Measurements from ENCODE around the gene SEC16B.
"Not testable (repeated sequence)": the region's sequence is repeated elsewhere in the genome, so short reads cannot be mapped to it uniquely, and the experiment has no call there.

Gene SEC16B, protein sequence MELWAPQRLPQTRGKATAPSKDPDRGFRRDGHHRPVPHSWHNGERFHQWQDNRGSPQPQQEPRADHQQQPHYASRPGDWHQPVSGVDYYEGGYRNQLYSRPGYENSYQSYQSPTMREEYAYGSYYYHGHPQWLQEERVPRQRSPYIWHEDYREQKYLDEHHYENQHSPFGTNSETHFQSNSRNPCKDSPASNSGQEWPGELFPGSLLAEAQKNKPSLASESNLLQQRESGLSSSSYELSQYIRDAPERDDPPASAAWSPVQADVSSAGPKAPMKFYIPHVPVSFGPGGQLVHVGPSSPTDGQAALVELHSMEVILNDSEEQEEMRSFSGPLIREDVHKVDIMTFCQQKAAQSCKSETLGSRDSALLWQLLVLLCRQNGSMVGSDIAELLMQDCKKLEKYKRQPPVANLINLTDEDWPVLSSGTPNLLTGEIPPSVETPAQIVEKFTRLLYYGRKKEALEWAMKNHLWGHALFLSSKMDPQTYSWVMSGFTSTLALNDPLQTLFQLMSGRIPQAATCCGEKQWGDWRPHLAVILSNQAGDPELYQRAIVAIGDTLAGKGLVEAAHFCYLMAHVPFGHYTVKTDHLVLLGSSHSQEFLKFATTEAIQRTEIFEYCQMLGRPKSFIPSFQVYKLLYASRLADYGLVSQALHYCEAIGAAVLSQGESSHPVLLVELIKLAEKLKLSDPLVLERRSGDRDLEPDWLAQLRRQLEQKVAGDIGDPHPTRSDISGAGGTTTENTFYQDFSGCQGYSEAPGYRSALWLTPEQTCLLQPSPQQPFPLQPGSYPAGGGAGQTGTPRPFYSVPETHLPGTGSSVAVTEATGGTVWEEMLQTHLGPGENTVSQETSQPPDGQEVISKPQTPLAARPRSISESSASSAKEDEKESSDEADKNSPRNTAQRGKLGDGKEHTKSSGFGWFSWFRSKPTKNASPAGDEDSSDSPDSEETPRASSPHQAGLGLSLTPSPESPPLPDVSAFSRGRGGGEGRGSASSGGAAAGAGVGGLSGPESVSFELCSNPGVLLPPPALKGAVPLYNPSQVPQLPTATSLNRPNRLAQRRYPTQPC

DNA sequence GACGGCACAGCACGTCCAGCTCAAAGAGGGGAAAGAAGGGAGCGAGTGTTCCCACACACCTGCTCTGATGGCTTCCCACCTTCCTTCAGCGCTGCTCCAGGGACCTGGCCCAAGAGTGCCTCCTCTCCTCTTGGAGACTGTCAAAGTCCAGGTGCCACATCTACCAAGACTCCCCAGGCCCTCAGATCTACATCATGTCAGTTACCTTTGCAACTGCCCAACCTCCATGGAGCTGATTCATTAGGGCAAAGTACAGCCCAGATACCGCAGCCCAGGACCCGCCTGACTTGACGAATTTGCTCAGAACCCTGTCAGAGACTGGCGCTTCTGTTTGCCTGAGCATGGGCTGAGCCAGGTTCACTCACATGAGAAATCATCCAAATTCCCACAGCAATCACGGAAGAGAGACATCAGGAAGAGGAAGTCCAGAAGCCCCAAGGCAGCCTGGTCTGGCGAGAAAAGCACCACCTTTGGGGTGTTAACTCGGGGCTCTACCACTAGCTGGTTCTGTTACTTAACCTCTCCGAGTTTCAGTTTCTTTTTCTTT, at the start of gene SEC16B:
SEC16B (minus strand) TSS at position 234 of the 547 bp plus-strand sequence. CDS start 2,077 bp downstream, outside the sequence.
- DNase-seq = no peak

DNA sequence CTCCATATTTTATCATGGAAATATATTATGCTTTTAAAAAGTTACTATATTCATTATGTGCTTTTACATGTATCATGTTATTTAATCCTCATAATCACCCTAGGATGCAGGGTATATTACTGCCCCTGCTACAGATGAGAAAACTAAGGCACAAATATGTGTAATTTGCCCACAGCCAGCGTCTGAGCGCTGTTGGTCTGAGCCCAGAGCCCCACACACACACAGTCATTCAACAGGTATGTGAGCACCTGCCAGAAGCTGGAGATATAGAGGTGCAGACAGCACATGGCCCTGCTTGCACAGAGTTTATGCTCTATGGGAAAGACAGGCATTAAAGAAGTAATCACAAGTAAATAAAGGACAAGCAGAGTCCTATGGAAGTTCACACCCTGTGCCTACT, 49.8 kb upstream of the SEC16B start:
- DNase-seq = no peak

DNA sequence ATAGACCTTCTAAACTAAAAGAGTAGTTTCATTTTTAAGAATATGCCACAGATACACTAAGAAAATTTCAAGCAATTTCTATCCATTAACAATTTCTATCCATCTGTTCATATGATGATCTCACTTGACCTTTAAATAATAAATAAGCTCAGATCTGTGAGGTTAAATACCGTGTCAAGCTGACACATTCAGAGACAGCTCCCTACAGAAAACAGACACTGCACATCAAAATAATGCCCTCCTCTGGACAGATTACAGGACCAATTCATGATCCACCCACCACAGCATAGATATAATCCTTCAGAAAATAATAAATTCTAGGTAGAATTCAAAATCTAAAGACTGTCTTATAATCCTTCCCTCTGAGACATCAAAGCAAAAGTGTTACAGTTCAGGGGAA, 49.4 kb upstream of the SEC16B start:
- no peak for DNase-seq

DNA sequence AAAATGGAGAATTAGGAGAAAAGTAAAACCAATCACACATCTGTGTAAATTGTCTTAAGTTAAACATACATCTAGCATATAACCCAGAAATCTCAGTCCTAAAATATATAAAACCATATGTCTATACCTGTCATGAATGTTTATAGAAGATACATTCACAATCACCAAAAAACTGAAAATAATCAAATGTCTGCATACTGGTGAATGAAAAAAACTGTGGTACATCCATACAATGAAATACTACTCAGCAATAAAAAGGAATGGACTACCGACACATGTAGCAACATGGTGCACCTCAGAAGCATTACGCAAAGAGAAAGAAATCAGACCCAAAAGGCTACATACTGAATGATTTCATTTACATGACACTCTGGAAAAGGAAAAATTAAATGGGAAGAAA, 47.7 kb upstream of the SEC16B start:
- DNase-seq = no peak

DNA sequence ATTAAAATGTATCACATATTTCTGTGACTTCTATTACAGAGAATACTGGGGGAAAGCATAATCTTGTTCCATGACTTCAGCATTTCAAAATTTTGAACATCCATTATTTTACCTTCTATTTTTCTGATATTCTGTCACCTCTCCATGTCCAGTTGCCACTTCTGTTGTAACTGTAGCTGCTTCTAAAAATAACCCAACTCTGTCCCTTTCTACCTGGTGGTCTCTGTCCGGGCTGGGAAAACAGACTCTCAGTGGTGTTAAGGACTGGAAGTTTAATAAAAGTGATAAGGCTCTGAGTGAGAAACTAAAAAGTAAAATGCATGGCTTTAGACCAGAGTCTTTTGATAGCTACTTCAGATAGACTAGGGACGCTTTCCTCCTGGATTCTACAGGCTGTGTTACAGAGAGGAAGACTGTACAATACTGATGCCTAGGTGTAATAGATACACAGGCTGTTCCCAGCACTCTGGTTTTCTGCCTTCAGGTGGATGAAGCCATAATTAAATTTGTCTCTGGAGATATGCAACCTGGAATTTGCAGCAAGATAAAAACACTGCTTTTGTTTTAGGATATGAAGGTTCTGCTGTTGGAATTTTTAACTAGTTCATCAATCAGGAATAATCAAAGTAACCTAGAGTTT, 42.1 kb upstream of the SEC16B start:
- DNase-seq = no peak

DNA sequence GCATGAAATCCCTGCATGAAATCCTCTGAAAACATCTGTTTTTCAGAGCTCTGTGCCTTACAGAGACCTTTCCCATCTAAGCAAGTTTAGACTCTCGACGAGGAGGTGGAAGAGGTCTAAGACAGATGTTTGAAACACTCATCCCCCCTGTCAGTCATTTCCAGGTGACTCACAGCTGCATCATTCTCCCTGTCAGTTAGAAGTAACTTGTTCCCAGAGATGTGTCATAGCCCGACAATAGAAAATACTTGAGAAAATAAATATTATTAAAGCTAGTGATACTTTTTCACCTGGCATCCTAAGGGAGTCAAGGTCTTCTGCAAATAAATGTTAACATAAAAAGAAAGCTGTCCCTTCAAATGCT, 41.6 kb upstream of the SEC16B start:
- DNase-seq = no peak

DNA sequence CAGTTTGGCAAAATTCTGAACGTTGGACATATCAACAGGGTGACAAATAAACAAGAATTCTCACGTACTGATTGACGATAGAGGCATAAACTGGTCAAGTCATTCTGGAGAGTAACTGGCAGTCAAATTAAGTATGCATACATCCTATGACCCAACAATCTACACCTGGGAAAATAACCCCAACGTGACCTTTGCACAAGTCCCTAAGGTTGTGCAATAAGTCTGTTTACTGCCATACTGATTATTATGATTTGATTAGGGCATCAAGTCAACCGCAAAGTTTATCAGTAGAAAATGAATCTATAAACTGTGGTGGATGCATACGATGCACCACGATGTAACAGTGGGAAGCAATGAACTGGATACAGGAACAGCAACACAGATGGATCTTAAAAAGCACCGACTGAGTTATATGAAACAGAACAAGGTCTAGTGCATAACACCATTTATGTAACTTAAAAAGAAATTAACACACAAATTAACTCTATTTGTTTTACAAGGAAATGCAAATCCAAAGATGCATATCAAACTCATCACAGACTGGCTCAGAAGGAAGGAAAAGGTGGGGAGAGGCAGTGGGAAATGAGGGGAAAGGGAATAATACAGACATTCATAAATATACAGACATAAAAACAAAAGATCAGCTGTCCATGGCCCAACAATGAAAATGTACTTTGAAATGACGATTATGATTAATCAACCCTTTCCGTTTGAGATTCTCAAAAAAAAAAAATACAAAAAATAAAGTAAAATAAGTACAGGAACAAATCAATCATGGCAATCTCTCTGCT, 41.0 kb upstream of the SEC16B start:
- DNase-seq = no peak

DNA sequence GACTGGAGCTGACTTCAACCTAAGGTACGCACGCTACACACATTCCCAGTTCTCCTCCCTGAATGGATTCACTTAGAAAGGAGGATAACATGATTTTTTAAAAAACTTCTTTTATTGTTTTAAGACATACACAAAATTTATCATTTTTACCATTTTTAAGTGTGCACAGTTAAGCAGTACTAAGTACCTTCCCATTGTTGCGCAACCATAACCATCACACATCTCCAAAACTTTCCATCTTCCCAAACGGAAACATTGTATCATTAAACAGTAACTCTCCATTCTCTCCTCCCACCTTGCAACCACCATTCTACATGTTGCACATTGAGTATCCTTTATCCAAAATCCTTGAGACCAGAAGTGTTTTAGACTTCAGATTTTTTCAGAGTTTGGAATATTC, 36.2 kb upstream of the SEC16B start:
- DNase-seq = no peak

DNA sequence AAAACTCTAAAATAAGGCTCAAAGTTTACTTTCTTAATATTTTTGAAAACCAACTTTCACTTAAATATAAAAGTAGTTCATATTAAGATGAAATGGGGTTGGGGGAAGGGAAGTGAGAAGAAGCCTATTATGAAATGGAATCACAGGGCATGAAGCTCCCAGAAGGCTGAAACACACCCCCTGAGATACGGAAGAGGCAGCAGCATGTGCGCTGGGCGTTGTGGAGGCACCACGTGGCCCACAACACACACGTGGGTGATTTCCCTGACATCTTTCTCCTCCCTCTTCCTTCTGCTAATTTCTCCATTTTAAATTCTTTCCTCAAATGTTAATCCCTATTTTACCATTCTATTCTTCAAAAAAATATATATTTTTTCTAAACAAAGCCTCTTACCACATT, 35.6 kb upstream of the SEC16B start:
- no peak for DNase-seq

DNA sequence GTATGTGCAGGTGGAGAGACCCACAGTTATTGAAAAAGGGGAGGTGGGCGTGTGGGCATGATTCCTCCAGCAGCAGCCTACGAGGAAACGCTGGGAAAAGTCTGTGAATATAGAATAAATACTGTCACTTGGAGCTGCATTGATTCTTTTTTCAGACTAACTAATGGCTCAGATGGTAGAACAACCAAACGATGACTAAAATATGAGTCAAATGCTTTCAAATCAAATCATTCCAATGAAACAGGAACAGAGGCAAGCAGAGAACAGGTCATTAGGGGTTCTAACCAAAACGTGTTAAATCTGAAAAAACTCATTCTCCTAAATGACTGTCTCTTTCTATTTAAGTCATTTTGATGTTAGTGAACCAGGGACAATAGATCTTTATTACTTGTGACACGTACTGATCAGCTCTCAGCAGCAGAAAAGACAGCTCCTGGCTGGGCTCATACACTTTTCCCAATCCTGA, 35.1 kb upstream of the SEC16B start:
- no peak for DNase-seq

DNA sequence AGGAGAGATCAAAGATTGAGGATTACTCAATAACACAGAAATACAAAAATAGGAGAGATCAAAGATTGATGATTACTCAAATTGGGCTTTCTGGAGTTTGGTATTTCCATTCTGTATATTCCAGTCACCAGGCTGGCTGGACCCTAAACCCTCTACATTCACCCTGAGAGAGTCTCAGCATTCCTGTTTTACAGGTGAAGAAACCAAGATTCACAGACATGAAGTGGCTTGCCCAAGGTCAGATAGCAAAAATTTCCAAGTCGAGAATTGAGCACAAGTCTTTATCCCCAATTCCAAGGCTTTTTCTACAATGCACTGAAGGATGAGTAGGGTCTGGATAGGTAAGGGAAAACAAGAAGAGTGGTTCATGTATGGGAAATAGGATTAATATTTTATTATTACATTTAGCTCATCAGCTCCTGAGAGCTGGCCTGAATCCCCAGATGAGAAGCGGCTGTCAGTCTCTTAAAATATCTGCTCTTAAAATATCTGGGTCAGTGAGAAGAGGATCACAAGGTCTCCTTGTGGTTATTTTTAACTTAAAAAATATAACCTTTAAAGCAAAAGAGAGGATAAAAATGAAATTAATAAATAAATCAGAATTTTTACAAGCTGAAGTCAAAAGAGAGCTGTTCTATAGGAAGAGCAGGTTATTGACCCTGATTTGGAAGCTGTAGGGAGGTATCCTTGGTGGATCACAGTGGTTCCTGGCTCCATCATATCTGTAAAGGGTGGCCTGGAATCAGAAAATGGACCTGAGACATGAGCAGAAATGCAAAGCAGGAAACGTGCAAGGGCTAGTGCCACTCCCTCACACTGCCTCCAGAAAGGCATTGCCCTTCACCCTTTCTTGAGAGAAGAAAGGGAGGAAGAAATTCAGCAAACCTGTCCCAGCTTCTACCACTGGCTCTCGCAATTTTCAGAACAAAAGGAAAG, 29.1 kb upstream of the SEC16B start:
- DNase-seq = no peak

DNA sequence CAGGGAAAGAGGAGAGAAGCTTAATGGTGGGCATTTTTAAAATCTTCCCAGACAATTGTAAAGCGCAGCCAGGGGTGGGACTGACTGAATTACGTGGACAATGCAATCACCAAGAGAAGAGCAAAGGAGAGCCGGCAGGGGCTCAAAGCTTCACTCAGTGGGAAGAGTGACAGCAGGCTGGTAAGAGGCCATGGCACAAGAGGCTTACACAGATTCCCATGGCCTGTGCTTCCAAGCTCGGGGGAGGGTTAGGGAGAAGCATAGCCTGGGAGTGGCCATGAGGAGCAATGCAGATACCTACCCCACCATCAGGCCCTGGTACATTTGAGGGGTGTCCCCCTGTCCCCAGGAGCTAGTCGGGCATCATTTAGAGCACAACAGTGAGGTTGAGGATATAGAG, 27.1 kb upstream of the SEC16B start:
- no peak for DNase-seq

DNA sequence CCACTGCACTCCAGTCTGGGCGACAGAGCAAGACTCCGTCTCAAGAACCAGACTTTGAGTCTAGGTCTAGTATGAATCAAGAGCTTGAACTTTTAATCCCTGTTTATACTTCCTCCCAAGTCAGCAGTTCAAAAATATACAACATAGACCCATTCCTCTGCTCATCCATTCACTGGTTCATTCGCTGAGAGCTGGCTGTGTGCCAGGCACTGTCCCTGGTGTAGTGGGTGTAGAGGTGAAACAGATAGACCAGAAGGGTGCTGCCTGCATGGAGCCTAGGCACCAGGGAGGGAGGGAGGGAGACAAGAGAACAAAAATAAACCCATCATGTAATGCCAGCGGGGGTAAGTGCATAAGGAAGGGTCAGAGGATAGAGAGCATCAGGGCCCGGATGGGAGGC, 25.5 kb upstream of the SEC16B start:
- no peak for DNase-seq

DNA sequence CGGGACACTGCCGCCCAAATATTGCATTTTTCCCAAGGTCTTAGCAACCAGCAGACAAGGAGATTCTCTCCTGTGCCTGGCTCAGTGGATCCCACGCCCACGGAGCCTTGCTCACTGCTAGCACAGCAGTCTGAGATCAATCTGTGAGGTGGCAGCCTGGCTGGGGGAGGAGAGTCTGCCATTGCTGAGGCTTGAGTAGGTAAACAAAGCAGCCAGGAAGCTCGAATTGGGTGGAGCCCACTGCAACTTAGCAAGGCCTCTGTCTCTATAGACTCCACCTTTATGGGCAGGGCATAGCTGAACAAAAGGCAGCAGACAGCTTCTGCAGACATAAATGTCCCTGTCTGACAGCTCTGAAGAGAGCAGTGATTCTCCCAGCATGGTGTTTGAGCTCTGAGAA, 16.4 kb upstream of the SEC16B start:
- not testable (repeated sequence) for DNase-seq

DNA sequence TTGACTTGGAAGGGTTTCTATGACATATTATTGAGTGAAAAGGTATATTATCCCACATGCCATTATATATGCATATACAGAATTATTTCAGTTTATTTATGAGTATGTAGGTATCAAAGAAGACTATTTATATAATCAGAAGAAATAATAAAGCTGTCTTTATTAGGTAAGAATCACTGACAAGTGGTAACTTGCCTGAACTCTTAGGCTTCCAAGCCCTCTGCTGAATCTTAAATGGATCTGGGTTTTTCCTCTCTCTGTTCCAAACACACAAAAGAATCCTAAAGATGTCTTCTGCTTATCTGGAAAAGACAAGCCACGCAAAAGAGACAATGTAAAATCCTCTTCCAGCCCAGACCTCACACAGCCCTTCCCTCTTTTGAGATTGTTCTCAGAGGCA, 14.9 kb upstream of the SEC16B start:
- DNase-seq = no peak

DNA sequence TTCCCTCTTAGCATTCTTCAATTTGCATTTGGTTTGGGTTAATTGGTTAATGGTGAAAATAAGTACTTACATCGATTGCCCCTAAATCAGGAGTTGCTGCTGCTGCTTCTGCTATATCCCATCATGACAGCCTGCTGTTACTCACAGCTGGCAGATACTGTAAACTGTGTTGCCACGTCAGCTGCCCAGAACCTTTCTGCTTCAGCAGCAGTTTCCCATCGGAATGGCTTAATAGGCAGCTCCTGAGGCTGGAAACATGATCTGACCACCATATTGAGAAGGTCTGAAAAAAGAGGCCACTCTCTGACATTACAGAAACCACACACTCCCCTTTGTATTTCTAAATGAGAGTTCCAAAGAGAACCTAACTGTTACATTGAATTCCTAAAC, 14.3 kb upstream of the SEC16B start:
- DNase-seq = no peak

DNA sequence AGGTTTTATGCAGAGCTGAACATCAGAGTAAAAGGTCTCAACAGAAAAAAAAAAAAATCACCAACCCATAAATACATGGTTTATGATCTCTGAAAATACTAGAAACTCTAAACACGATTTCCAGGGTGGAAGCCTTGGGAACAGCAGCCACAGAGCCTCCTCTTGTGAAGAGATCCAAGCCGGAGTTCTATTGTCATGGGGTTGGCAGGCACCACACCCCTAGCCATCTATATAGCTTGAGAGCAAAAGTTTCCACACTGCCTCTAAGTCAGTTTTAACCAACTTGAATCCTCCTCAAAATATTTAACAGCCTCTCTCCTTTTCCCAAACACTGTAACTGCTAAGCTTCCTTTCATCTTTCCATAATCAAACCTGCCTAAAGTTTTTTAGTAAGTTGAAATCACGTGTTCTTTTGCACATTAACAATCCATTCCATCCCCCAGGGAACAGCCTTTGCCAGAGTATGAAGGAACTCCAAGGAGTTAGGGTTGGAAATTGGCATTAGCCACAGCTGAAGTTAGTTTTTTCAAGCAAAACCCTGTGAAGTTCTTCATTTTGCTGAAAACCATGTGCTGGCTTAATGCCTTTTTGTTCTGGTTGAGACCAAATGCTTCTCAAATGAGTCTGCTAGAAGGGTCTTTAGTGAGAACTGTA, 13.8 kb upstream of the SEC16B start:
- no peak for DNase-seq

DNA sequence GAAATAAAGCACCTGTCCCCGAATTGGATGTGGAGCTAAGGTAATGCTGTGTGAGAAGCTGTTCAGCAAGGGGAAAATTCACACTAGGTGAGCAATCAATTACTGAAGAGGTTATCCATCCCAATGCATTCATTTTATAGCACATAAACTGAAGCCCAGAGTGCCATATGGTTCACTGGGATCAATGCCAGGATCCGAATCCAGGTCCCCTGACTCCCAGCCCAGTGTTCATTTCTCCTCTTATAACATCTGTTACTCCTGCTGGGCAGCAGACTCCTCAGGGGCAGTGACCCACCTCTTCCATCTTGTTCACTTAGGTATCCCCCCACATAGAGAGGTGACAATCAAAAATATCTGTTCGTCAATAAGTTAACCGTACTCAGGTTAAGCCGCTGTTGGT, 13.2 kb upstream of the SEC16B start:
- no peak for DNase-seq

DNA sequence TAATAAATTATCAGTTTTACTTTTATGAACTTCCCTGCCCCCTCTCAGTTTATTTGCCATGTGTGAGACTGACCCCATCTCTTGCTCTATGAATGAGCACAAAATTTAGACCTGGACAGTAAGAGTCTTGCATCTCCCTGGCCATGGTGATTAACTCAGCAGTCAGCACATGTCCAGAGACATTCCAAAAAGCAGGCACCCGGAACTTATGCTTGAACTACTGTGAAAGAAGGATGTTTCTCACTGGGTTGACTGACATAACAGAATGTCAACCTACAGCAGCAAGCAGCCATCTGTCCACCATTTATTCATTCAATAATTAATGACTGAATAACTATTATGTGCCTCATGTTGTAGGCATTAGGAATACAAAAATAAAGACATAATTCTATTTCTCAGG, 11.3 kb upstream of the SEC16B start:
- DNase-seq = no peak

DNA sequence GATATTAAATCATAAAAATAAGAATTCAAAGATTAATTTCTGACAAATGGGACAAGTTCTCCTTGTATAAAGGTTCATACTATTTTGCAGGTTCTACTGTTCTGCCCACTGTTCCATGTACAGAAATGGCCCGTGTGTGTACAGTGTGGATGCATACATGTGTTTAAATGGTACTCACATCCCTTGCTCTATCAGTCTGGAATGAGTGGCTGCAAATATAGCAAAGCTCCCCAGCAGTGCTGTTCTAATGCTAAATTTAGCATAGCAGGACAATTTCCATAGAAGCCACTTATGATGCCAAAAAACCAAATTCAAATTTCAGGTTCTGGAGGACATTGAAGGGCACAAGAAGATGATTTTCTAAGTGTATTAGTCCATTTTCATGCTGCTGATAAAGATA, 9.4 kb upstream of the SEC16B start:
- DNase-seq = no peak

All from KG1 (cell line).